Caco-2 (cell line): ENCODE results near the gene TMEM50A. TPM values are rescaled to one million over a fixed set of nuclear protein-coding genes. Genes with fewer than 3 reads are reported as not detected.
"Not testable (repeated sequence)": the region's sequence is repeated elsewhere in the genome, so short reads cannot be mapped to it uniquely, and the experiment has no call there.

Source experiments
- BruUV-seq: library from RNA; stranded (reverse); fragments of 400-500 nt; replicated peaks from 2 replicates; lab custom pipeline; 2021; lab: Mats Ljungman, UMichigan
- CTCF ChIA-PET: fragments of 300-600 bp; sonication (Branson Sonifier 250); formaldehyde crosslinking; loops from one replicate; lab custom pipeline; 2022; ENCODE audit warnings: antibody characterized with exemption; lab: Charles Lee
- POLR2A ChIA-PET: fragments of 300-600 bp; sonication (Branson Sonifier 250); formaldehyde crosslinking; loops from one replicate; lab custom pipeline; 2022; ENCODE audit warnings: antibody characterized with exemption; lab: Charles Lee
- DNase-seq, 2 experiments: peaks; one replicate each; pipeline versions ENCODE4 v3.0.0 to v3.0.0-alpha.2; 2020 to 2022
- H3K27me3 ChIP-seq: replicated peaks from 2 replicates; pipeline ENCODE4 v1.6.0; 2011; ENCODE audit warnings: low read length; ENCODE audit not compliant: control insufficient read depth, insufficient read depth
- H3K36me3 ChIP-seq: 2 replicates; pipeline ENCODE4 v1.5.1; 2011; ENCODE audit warnings: low read length; ENCODE audit not compliant: control insufficient read depth, insufficient read depth
- H3K4me1 ChIP-seq: fragments of 250-450 bp; sonication (Bioruptor Pico); 2 replicates; pipeline ENCODE4 v1.5.1; 2020; ENCODE audit warnings: mild to moderate bottlenecking
- H3K4me3 ChIP-seq: 2 replicates; pipeline ENCODE4 v1.5.1; 2011; ENCODE audit warnings: low read depth, mild to moderate bottlenecking, control low read depth, low read length
- H3K9me3 ChIP-seq: fragments of 250-450 bp; sonication (Bioruptor Pico); 2 replicates; pipeline ENCODE4 v1.5.1; 2020; ENCODE audit warnings: mild to moderate bottlenecking, moderate library complexity
- H3K27ac Mint-ChIP-seq: one replicate; pipeline ENCODE4 v1.8.0; 2022; ENCODE audit warnings: mixed read lengths; ENCODE audit not compliant: unreplicated experiment
- H3K27me3 Mint-ChIP-seq: one replicate; pipeline ENCODE4 v1.8.0; 2022; ENCODE audit warnings: mixed read lengths; ENCODE audit not compliant: insufficient read depth, unreplicated experiment
- H3K36me3 Mint-ChIP-seq: one replicate; pipeline ENCODE4 v1.8.0; 2022; ENCODE audit warnings: mild to moderate bottlenecking, mixed read lengths; ENCODE audit not compliant: insufficient read depth, unreplicated experiment
- H3K4me1 Mint-ChIP-seq: one replicate; pipeline ENCODE4 v1.8.0; 2022; ENCODE audit warnings: low read depth, mixed read lengths; ENCODE audit not compliant: unreplicated experiment
- H3K4me3 Mint-ChIP-seq: one replicate; pipeline ENCODE4 v1.8.0; 2022; ENCODE audit warnings: mild to moderate bottlenecking, moderate library complexity, mixed read lengths; ENCODE audit not compliant: unreplicated experiment
- H3K9me3 Mint-ChIP-seq: one replicate; pipeline ENCODE4 v1.8.0; 2022; ENCODE audit warnings: mixed read lengths; ENCODE audit not compliant: unreplicated experiment
- intact Hi-C: fragments of 100-400 bp; cut with micrococcal nuclease; formaldehyde crosslinking; loops from one replicate; pipeline ENCODE4 v1.10.0; 2022; ENCODE audit not compliant: unreplicated experiment
- total RNA-seq: library from RNA; stranded (reverse); gene quantifications from 2 replicates; pipeline ENCODE4 v1.2.3, GENCODE V29; 2022

The TMEM50A gene
- total RNA-seq, 1 experiment from 2014 or later: 86.3 TPM

DNA sequence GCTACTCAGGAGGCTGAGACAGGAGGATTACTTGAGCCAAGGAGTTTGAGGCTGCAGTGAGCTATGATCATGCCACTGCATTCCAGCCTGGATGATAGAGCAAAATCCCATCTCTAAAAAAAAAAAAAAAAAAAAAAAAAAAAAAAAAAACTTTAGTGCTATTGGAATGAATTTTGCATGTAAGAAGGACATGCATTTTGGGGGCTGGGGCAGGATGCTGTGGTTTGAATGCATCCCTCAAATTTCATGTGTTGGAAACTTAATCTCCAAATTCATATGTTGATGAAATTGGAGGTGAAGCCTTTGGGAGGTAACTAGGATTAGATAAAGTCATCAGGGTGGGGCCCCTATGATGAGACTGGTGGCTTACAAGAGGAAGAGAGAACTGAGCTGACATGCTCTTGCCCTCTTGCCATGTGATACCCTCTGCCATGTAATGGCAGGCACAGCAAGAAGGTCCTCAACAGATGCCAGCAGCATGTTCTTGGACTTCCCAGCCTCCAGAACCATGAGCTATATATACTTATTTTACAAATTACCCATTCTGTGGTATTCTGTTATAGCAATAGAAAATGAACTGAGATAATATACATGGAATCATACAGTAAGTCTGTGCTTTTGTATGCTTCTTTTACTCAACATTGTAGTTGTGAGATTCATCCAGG lies 25.2 kb upstream of the TMEM50A start:
- H3K27me3 Mint-ChIP-seq, H3K4me3 Mint-ChIP-seq, H3K4me1 Mint-ChIP-seq, intact Hi-C loops, H3K27ac Mint-ChIP-seq, CTCF ChIA-PET, POLR2A ChIA-PET, H3K9me3 ChIP-seq, H3K27me3 ChIP-seq, H3K4me1 ChIP-seq, H3K4me3 ChIP-seq, H3K9me3 Mint-ChIP-seq, H3K36me3 Mint-ChIP-seq, DNase-seq, H3K36me3 ChIP-seq, BruUV-seq: not testable (repeated sequence)

GRCh38 chr1:25320314-25320938 lies 17.7 kb upstream of the TMEM50A start:
- not testable (repeated sequence) for DNase-seq, BruUV-seq, H3K36me3 Mint-ChIP-seq

GRCh38 chr1:25322127-25322526 lies 16.0 kb upstream of the TMEM50A start:
- H3K36me3 Mint-ChIP-seq, POLR2A ChIA-PET, H3K4me1 Mint-ChIP-seq, H3K27ac Mint-ChIP-seq, H3K27me3 Mint-ChIP-seq, H3K9me3 ChIP-seq, CTCF ChIA-PET, H3K4me3 Mint-ChIP-seq, BruUV-seq, H3K4me1 ChIP-seq, DNase-seq, H3K36me3 ChIP-seq, H3K9me3 Mint-ChIP-seq, H3K27me3 ChIP-seq, H3K4me3 ChIP-seq, intact Hi-C loops: not testable (repeated sequence)

More at GRCh38 chr1:25320314-25320938, 17.7 kb upstream of the TMEM50A start:
- H3K9me3 Mint-ChIP-seq, H3K4me1 ChIP-seq, H3K4me3 ChIP-seq, CTCF ChIA-PET, H3K4me1 Mint-ChIP-seq, H3K9me3 ChIP-seq, H3K27ac Mint-ChIP-seq, H3K27me3 ChIP-seq, POLR2A ChIA-PET, intact Hi-C loops, H3K36me3 ChIP-seq, H3K4me3 Mint-ChIP-seq, H3K27me3 Mint-ChIP-seq: not testable (repeated sequence)

- intact Hi-C loops, H3K9me3 ChIP-seq, H3K36me3 Mint-ChIP-seq, POLR2A ChIA-PET, H3K36me3 ChIP-seq, H3K9me3 Mint-ChIP-seq, H3K4me1 ChIP-seq, H3K27ac Mint-ChIP-seq, H3K4me1 Mint-ChIP-seq, H3K27me3 ChIP-seq, DNase-seq, CTCF ChIA-PET, H3K4me3 Mint-ChIP-seq, H3K27me3 Mint-ChIP-seq, BruUV-seq, H3K4me3 ChIP-seq: not testable (repeated sequence)
Measured at GRCh38 chr1:25324407-25324806, 13.7 kb upstream of the TMEM50A start.

DNA sequence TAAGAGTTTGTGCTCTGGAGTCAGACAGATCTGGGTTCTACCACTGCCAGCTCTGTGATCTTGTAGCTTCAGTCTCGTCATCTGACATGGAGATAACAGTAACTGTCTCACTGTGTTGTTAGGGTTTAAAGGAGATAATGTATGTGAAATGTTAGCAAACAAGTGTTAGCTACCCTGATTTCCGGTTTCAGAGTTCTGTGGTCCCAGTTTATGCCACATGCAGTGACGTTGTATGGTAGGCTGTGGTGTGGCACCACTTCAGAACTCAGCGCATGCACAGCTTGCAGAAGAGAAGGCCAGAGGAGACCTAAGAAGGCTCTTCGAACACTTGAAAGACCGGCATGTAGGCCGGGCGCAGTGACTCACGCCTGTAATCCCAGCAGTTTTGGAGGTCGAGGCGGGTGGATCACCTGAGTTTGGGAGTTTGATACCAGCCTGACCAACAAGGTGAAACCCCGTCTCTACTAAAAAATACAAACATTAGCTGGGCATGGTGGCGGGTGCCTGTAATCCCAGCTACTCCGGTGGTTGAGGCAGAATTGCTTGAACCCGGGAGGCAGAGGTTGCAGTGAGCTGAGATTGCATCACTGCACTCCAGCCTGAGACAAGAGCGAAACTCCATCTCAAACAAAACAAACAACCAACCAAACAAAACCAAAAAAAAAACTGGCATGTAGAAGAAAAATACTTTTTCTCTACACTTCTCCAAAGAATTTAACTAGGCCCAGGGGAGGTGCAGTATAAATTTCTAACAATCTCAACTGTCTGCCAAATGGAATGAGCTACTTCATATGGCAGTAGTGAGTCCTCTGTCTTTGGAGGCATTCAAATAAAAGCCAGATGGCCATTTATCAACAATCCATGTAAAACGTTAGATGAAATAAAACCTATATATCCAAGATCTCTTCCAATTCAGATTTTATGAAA lies 10.0 kb upstream of the TMEM50A start:
- H3K4me1 ChIP-seq, H3K4me1 Mint-ChIP-seq, CTCF ChIA-PET, H3K4me3 ChIP-seq, DNase-seq, H3K27ac Mint-ChIP-seq, H3K36me3 Mint-ChIP-seq, H3K27me3 ChIP-seq, H3K9me3 Mint-ChIP-seq, POLR2A ChIA-PET, H3K27me3 Mint-ChIP-seq, BruUV-seq, H3K4me3 Mint-ChIP-seq, intact Hi-C loops, H3K36me3 ChIP-seq, H3K9me3 ChIP-seq: not testable (repeated sequence)

DNA sequence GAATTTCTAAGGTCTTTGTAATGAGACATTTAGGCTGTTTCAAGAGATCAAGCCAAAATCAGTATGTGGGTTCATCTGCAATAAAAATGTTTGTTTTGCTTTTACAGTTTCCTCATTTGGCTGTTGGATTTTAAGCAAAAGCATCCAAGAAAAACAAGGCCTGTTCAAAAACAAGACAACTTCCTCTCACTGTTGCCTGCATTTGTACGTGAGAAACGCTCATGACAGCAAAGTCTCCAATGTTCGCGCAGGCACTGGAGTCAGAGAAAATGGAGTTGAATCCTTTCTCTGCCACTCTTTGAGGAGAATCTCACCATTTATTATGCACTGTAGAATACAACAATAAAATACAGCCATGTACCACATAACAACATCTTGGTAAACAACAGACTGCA lies 9.3 kb upstream of the TMEM50A start:
- H3K36me3 ChIP-seq, H3K27ac Mint-ChIP-seq, H3K27me3 ChIP-seq, H3K4me3 Mint-ChIP-seq, H3K36me3 Mint-ChIP-seq, H3K9me3 Mint-ChIP-seq, DNase-seq, H3K9me3 ChIP-seq, H3K4me1 ChIP-seq, H3K4me3 ChIP-seq, POLR2A ChIA-PET, CTCF ChIA-PET, intact Hi-C loops, H3K27me3 Mint-ChIP-seq, BruUV-seq, H3K4me1 Mint-ChIP-seq: not testable (repeated sequence)
